ENCODE results near the gene PYDC2. TPM values are rescaled to one million over a fixed set of nuclear protein-coding genes. Genes with fewer than 3 reads are reported as not detected.

PYDC2 gene
- total RNA-seq, 1 experiment from 2014 or later, result not detected

- TF ChIP-seq ZMAT4 (CRISPR knock-in tag; IDR thresholded peaks at IDR 0.05) (no peak), PRRX2 (CRISPR knock-in tag; IDR thresholded peaks at IDR 0.05) (no peak), FOXK1 (CRISPR knock-in tag; IDR thresholded peaks at IDR 0.05) (no peak)
Observed at GRCh38 chr3:191509078-191509477, 48.1 kb downstream of the PYDC2 start (continued).

Other genes starting within 250 kb of the PYDC2 start
- gene CCDC50, start 131.8 kb upstream of the PYDC2 start, total RNA-seq (2021), result 31.6 to 35.4 TPM (median 33.1 TPM) in 3 replicates
- 0.55 to 0.57 TPM in 2 of 3 replicates, not detected in the other for gene UTS2B, start 130.6 kb upstream of the PYDC2 start, total RNA-seq (2021)